NCI-H510A (cell line): ENCODE data around the gene PCBP3.
"Not testable (repeated sequence)": the region's sequence is repeated elsewhere in the genome, so short reads cannot be mapped to it uniquely, and the experiment has no call there.

ENCODE experiments used
- DNase-seq: peaks from one replicate; lab custom pipeline; 2025; lab: John Stamatoyannopoulos, UW

PCBP3 gene

DNA sequence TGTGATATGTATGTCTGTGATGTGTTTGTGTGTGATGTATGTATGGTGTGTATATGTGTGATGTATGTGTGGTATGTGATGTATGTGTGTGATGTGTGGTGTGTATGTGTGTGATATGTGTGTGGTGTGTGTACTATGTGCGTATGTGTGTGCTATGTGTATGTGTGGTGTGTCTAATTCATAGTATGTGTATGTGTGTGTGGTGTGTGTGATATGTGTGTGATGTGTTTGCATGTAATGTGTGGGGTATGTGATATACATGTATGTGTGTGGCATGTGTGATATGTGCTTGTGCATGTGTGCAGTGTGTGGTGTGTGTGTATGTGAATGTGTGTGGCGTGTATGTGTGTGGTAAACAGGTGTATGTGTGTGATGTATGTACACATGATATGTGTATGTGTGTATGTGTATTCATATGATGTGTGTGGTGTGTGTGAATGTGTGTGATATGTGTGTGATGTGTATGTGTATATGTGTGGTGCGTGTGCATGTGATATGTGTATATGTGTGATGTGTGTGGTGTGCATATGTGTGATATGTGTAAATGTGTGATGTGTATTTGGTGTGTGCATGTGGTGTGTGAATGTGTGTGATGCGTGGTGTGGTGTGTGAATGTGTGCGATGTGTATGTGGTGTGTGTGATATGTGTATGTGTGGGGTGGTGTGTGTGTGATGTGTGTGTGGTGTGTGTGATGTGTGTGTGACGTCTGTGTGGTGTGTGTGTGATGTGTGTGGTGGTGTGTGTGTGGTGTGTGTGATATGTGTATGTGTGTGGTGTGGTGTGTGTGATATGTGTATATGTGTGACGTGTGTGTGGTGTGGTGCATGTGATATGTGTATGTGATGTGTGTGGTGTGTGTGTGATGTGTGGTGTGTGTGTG is 8.0 kb upstream of the PCBP3 start:
- DNase-seq, result no peak

GRCh38 chr21:45636459-45636858 is 7.1 kb upstream of the PCBP3 start:
- no peak for DNase-seq

GRCh38 chr21:45636951-45637646 is 6.4 kb upstream of the PCBP3 start:
- no peak for DNase-seq

GRCh38 chr21:45637883-45638282 is 5.6 kb upstream of the PCBP3 start:
- DNase-seq, result no peak

GRCh38 chr21:45638707-45639106 is 4.8 kb upstream of the PCBP3 start:
- DNase-seq, result no peak

DNA sequence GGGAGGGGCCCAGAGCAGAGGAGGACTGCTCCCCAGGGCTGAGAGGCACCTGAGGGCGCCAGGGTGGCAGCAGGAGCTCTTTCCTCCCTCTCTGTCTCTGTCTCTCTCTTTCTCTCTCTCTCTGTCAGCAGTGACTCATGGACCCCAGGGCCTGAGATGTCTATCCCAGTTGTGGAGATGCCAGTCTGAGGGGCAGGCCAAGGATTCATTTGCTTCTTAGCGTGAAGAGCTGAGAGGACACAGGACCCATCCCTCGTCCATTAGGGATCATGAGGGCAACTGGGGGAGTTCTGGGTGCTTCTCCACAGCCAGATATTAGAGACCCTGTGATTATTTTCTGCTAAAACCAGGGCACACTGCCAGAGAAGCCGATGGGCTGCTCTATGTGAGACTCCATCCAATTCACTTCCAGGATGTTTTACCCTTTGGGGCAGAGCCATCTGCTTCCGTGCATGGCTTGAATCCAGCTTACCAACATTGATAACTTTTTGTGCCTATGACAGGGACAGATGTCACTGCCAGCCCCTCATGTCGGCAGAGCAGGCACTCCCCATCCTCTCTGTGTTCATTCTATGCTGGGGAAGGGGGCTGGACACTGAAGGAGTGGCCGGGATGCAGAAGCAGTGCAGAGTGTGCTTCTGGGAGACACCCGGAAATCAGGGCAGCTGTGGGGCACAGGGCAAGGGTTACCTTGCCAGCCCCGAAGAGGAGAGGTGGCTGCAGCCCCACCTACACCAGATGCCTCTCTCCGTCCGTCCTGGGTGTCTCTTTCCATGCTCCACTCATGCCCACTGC is 4.1 kb upstream of the PCBP3 start:
- no peak for DNase-seq

DNA sequence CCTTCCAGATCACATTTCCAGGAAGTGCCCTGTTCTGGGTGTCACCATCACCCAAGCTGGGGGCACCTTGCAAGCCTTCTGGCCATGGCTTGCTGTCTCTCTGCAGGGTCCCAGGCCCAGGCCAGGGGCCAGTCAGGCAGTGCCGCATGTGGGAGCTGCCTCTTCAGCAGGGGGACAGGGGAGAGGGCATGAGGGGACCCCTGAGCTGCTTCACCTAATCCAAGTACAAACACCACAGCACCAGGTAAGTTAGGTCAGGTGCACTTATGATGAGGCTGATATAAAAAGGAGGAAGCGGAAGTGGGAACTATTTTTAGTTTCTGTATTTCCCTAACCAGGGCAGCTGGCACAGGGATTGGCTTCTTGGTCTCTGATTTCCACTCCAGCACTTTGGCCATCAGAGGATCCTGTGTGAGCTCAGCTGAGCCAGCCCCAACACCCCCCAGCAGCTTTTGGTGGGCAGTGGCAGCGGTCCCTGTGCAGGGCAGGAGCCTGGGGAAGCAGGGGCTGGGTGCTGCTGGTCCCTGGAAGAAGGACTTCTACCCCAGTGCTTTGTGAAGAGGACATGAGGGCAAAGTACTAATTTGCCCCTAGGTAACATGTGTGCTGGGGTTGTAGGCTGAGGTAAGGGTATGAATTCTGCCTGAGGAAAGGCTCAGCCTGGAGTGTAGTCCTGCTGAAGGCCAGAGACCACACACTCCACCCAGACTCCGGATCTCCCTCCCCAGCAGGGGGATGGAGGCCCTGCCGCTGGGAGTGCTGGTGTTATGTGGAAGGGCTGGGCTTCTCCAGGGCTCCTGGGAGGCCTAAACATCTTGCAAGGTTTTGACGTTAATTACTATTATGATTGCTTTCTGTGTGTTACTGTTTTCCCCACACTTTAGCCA is 3.3 kb upstream of the PCBP3 start:
- no peak for DNase-seq

DNA sequence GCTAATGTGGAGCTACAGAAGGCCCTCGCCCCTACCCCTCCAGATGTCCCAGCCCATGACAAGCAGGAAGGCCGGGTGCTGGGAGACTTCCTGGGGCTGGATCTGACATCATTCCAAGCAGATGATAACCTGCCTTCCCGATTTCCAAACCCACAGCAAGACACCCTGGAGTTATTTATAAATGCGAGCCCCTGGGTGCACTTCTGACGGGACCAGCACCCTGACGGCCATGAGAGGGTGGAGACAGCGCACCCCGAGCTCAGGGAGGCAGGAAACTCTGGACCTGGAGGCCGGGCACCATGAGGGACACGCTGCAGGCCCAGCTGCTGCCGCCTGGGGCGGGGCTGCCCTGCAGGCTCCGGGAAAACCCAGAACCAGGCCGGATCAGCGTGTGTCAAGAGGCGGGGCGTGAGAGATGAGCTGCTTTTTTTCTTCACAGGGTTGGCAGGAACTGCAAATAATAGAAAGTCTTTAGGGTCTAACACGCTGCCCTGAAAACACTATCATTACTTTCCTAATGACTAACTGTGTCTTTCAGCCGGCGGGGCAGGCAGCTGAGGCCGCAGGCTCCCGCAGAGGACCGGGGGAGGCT is 2.5 kb upstream of the PCBP3 start:
- peak; percentile 17 for DNase-seq

DNA sequence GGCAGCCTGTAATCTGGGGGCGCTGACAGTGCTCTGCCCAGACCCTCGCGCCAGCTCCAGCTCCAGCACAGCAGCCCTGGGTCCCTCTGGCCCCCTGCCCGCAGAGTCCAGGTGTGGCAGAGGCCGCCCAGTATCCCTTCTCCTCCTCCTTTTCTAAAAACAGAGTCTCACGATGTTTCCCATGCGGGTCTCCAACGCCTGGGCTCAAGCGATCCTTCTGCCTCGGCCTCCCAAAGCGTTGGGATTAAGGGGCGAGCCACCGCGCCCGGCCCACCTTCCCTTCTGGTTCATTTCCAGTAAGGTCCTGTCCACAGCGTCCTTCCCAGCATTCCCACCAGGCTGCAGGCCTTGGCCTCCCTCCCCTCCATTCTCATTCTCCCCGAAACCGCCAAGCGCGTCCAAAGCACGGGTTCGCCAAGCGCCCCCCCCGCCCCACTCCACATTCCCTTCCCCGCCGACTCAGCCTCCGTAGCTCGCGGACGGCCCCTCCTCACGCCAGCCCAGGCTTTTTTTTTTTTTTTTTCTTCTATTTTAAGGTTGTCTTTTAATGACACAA is 2.0 kb upstream of the PCBP3 start:
- DNase-seq, result no peak

GRCh38 chr21:45642122-45642813 is 1.3 kb upstream of the PCBP3 start:
- DNase-seq, result no peak

DNA sequence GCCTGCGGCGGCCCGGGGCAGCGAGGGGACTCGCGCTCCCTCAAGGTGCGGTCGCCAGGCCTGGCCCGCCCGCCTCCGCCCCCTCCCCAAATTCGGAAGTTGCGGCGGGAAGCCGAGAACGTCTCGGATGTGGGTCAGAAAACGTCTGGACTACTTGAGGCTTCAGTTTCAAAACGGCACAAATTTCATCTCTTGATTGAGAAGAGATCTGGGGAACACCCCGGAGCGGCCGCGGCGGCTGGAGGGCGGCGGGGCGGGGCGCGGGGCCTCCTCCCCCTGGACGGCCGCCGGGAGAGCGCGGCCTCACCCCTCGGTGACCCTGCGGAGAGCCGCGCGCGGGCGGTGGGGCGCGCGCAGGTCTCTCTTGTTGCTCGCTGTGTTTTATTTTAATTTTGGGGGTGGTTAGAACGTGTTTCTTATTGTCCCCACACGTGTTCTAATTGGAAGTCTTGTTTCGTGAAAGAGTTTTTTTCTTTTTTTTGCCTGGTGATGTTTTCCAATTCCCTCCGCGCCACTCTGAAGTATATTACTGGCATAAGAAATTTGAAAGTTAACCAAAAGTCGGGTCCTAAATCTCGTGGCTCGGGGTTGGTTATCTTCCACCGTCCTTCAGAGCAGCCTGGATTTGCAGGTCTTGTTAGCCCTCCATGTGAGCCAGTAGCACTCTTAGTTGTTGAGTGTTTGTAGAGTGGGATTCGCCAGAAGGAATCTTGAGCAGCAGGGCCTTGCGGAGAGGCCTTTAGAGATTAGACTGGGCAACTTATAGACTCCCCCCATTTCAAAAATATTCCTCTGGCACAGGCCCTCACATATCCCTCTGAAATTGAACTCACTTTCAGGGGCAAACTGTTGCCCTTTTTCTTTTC is 749 bp downstream of the PCBP3 start:
- no peak for DNase-seq

- DNase-seq, result no peak
Observed at GRCh38 chr21:45651921-45652320, 8.4 kb downstream of the PCBP3 start.

DNA sequence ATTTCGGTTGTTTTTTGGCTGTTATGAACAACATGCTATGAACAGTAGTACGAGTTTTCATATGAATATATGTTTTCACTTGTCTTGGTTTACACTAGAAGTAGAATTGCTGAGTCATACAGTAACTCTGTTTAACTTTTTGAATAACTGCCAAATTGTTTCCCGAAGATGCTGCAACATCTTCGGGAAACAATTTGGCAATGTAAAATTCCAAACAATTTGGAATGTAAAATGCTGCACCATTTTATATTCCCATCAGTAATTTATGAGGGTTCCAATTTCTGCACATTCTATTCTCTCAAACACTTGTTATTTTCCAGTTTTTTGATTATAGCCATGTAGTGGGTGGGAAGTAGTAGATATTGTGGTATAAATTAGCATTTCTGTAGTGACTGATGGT is 11.6 kb downstream of the PCBP3 start:
- no peak for DNase-seq

GRCh38 chr21:45656114-45656513 is 12.6 kb downstream of the PCBP3 start:
- DNase-seq, result not testable (repeated sequence)

GRCh38 chr21:45661913-45662622 is 18.5 kb downstream of the PCBP3 start:
- not testable (repeated sequence) for DNase-seq

GRCh38 chr21:45662623-45663245 is 19.2 kb downstream of the PCBP3 start:
- not testable (repeated sequence) for DNase-seq

DNA sequence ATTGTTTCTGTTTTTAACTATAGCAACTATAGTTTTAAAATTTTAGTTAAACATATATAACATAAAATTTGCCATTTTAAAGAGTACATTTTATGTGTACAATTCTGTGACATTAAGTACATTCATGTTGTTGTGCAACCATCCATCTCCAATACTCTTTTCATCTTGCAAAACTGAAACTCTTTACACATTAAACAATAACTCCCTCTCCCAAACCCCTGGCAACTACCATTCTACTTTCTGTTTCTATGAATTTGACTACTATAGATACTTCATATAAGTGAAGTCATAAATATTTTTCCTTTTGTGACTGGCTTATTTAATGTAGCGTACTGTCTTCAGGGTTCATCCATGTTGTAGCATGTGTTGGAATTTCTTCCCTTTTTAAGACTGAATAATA is 25.9 kb downstream of the PCBP3 start:
- no peak for DNase-seq

DNA sequence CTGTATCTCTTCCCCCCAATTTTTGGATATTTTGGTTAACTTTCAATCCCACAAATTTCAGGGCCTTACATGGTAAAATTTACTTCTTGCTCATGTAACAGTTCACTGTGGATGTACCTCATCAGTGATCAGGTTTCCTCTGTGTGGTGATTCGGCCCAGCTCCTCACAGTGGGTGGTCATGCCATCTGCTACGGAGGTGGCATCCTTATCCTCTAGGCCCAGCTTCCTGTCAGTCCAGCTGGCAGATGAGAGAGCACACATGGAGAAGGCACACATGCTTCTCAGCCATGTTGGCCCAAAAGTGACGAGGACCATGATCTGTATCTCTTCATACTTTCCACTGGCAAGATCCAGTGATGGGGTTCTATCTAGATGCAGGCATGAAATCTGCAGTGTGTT is 27.2 kb downstream of the PCBP3 start:
- no peak for DNase-seq
